Fibroblast of the aortic adventitia (primary cell): ENCODE measurements around the gene IL31. TPM values are rescaled to one million over a fixed set of nuclear protein-coding genes. Genes with fewer than 3 reads are reported as not detected.
A peak's percentile ranks its signal among the peaks of the same experiment; 100 is the strongest.
"Not testable (repeated sequence)": the region's sequence is repeated elsewhere in the genome, so short reads cannot be mapped to it uniquely, and the experiment has no call there.

Source experiments
- DNase-seq: peaks from one replicate; pipeline ENCODE4 v3.0.0-alpha.2; 2010; ENCODE audit warnings: low read depth
- H3K4me3 ChIP-seq: 2 replicates; pipeline ENCODE4 v1.5.1; 2011; ENCODE audit warnings: low read depth, mild to moderate bottlenecking, control low read depth, low read length, moderate library complexity
- total RNA-seq: library from RNA; depleted of rRNA; stranded (reverse); fragments of >200 nt; gene quantifications from 2 replicates; pipeline ENCODE4 v1.2.3, GENCODE V29; 2012; ENCODE audit warnings: low replicate concordance
- TF ChIP-seq, protein P1 (sequence below): IDR thresholded peaks from 2 replicates; pipeline ENCODE4 v1.5.1; 2011; ENCODE audit warnings: mild to moderate bottlenecking, low read length, control low read depth, inconsistent platforms; ENCODE audit not compliant: insufficient read depth

The IL31 gene
- total RNA-seq, 1 donor = not detected

DNA sequence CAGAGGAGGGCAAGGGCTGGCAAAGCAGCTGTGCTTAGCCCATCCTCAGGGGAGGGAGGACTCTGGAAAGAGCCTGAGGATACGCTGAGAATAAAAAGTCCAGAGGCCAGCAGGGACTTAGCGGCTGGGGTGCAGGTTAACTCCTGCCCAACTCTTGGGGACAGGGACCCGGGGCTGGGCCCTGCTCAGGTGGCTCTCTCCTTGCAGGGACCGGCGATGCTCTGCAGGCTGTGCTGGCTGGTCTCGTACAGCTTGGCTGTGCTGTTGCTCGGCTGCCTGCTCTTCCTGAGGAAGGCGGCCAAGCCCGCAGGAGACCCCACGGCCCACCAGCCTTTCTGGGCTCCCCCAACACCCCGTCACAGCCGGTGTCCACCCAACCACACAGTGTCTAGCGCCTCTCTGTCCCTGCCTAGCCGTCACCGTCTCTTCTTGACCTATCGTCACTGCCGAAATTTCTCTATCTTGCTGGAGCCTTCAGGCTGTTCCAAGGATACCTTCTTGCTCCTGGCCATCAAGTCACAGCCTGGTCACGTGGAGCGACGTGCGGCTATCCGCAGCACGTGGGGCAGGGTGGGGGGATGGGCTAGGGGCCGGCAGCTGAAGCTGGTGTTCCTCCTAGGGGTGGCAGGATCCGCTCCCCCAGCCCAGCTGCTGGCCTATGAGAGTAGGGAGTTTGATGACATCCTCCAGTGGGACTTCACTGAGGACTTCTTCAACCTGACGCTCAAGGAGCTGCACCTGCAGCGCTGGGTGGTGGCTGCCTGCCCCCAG, 32.3 kb upstream of the IL31 start:
- no peak for DNase-seq
- TF ChIP-seq, protein P1, sequence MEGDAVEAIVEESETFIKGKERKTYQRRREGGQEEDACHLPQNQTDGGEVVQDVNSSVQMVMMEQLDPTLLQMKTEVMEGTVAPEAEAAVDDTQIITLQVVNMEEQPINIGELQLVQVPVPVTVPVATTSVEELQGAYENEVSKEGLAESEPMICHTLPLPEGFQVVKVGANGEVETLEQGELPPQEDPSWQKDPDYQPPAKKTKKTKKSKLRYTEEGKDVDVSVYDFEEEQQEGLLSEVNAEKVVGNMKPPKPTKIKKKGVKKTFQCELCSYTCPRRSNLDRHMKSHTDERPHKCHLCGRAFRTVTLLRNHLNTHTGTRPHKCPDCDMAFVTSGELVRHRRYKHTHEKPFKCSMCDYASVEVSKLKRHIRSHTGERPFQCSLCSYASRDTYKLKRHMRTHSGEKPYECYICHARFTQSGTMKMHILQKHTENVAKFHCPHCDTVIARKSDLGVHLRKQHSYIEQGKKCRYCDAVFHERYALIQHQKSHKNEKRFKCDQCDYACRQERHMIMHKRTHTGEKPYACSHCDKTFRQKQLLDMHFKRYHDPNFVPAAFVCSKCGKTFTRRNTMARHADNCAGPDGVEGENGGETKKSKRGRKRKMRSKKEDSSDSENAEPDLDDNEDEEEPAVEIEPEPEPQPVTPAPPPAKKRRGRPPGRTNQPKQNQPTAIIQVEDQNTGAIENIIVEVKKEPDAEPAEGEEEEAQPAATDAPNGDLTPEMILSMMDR = no peak
- no peak overlapping the region for H3K4me3 ChIP-seq

DNA sequence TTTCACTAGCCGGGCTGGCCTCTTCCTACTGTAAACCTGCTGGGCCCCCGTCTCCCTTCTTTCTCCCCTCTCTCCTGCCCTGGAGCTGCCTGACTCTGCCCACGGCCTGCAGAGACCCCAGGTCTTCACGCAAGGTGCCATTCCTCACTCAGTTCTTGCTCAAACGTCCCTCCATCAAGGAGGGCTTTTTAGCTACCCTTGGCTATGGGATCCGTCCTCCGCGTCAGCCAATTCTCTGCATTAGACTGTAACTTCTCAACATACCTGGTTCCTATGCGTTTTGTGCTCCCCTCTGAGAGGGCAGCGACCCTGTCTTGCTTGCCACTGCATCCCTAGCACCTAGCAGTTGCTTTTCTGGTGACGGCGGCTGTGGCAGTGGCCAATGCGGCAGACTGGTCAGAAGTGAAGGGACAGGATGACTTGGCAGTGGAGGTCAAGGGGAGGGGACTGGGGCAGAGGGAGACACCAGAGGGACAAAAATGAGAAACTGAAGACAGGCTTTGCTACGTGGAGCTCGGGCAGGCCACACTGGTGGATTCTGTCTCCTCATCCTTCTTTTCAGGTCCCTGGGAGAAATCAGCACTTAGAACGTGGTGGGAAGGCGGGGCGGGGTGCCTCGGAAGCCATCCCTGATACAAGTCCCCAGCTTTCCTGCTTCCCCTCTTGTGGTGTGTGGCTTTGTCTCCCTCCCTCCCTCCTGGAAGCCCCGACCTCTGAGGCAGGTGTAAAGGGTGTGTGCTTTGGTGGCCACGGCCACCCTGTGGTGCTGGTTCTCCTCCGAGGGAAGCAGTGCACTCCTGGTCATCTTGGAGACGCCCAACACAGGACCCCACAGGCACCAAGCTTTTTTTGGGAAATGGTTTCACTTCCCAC, 31.3 kb upstream of the IL31 start:
- no peak for DNase-seq
- TF ChIP-seq, protein P1 = no peak
- H3K4me3 ChIP-seq = no peak overlapping the region

DNA sequence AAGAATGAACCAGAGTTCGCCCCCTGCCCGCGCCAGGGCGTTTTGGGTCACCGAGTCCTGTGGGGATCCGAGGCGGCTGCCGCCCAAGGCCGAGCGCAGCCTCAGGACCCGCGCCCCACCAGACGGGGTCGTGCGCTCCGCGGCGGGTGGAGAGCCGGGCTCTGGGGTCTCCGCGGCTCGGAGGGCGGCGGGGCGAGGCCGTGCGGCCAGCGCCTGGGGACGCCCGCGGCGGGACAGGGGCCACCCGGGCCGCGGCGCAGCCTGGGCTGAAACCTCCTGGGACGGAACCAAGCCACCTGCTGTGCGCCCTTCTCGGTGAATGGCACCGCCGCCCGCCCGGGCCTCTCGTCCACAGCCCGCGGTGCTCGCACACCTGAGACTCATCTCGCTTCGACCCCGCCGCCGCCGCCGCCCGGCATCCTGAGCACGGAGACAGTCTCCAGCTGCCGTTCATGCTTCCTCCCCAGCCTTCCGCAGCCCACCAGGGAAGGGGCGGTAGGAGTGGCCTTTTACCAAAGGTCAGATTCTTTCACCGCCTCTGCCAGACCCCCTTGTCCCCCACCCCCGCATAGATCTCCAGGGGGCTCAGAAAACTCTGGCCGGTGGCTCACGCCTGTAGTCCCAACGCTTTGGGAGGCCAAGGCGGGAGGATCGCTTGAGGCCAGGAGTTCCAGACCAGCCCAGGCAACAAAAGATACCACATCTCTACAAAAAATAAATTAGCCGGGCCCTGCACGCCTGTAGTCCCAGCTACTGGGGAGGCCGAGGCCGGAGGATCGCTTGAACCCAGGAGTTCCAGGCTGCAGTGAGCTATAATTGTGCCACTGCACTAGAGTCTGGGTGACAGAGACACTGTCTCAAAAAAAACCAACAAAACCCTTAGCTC, 30.4 kb upstream of the IL31 start:
- peak overlapping the region; percentile 66 for H3K4me3 ChIP-seq
- no peak for DNase-seq
- TF ChIP-seq, protein P1 = no peak

DNA sequence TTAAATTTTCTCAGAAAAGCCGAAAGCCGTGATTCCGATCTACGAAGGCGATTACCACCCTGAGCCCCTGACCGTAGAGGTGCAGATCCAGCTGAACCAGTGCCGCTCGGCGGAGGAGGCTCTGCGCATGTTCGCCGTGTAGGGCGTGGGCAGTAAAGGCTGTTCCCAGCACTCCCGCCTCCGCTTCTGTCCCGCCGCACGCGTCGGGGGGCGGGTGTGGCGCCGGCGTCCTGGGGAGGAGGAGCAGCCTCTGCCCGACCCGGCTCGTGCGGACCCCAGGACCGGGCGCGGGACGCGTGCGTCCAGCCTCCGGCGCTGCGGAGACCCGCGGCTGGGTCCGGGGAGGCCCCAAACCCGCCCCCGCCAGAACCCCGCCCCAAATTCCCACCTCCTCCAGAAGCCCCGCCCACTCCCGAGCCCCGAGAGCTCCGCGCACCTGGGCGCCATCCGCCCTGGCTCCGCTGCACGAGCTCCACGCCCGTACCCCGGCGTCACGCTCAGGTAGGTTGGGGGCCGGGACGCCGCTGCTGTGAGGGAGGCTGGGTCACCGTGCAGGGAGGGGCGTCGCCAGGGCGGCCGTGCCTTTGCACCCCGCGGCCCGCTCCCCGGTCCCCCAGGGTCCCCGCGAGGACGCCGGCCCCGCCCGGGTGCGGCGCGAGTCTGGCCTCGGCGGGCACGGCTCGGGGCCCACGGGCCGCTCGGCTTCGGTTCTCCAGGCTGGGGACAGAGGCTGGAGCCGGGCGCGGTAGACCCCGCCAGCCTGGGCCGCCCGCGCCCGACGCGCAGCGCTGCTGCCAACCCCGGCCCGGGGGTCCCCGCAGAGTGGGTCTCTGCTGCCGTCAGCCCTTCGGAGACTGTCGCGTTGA, 29.5 kb upstream of the IL31 start, which contains the start of gene B3GNT4:
Gene B3GNT4, plus strand, starts transcription at position 409 of the 866 bp plus-strand sequence. CDS start 910 bp downstream, outside the sequence.
- H3K4me3 ChIP-seq = peak within 1 kb of the TSS; percentile 66
- TF ChIP-seq, protein P1 = no peak
- DNase-seq = peak; percentile 41

DNA sequence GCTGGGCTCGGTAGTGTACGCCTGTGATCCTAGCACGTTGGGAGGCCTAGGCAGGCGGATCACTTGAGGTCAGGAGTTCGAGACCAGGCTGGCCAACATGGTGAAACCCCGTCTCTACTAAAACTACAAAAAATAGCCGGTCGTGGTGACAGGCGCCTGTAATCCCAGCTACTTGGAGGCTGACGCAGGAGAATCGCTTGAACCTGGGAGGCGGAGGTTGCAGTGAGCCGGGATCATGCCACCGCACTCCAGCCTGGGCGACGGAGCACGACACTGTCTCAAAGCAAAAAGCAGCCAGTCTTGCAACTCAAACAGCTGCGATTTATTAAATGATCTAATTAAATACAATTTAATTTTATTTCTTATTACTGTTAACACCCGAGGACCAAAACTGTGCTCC, 28.8 kb upstream of the IL31 start:
- not testable (repeated sequence) for DNase-seq
- H3K4me3 ChIP-seq = peak overlapping the region; percentile 66

DNA sequence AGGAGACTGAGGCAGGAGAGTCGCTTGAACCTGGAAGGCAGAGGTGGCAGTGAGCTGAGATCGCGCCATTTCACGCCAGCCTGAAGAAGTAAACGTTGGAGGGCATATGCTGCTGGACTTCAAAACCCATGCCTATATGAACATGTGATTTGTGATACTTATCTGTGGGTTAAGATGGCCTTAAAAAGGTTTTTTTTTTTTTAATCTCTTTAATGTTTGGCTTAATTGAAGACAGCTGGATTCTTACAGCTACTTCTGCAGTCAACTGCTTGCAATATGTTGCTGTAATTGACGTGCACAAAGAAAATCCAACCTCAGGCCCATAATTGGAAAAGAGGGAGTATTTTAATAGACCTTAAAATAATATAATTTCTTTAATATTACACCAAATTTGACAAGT, 28.0 kb upstream of the IL31 start:
- no peak for DNase-seq
- TF ChIP-seq, protein P1 = no peak
- H3K4me3 ChIP-seq = no peak overlapping the region
